ENCODE results near the gene VPS26B. TPM values are rescaled to one million over a fixed set of nuclear protein-coding genes. Genes with fewer than 3 reads are reported as not detected.

Gene VPS26B
- total and polyA plus RNA-seq, 9 of the 15 experiments (the other 6 are each of a cell fraction or from before 2014, with no cell fraction given) = 3.5 to 43.3 (median 27.4) TPM

DNA sequence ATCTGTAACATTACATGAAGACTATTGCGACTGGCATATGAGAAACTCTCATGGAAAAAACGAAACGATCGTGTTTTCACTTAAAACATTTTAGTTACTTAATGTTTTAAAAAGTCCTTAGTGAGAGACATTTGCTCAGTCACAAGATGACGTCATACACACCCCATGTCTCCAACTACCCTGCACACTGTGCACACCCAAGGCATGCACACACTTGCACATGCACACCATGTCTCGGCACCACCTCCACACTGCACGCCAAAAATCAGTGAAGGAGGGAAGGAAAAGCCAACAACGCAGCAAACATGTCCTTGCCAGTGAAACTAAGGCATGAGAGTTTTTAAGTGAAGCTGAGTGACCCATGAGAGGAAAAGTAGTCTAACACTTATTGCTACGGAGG is 18.7 kb upstream of the VPS26B start:
- POLR2A ChIA-PET = no interaction called here
- Histone ChIP-seq H3K27me3 (ENCODE audit: control insufficient read depth in 2 of 2, insufficient read depth in 2 of 2, low read length in 2 of 2) (no peaks in the 10 kb centered on the region), H3K36me3 (ENCODE audit: control insufficient read depth, insufficient read depth, low read length) (peaks cover 97% of the 10 kb centered on the region), H3K79me2 (ENCODE audit: control insufficient read depth, insufficient read depth, low read length) (no peaks in the 10 kb centered on the region; the same call in 2 of the 3 replicates), H3K4me3 (no peak overlapping the region), H4K20me1 (replicated peaks; ENCODE audit: control insufficient read depth, insufficient read depth, low read length) (no peaks in the 10 kb centered on the region), H3K9ac (ENCODE audit: insufficient read depth in 1 of 2, low read depth in 2 of 2, low read length in 2 of 2) (no peak overlapping the region), H3K9me1 (ENCODE audit: control insufficient read depth, insufficient read depth, low read length) (no peaks in the 10 kb centered on the region), H3K27ac (ENCODE audit: extremely low read depth, low read depth, low read length) (no peak overlapping the region), H3K4me1 (replicated peaks in 1 of 2; ENCODE audit: control insufficient read depth in 2 of 2, insufficient read depth in 2 of 2, low read length in 2 of 2) (no peaks in the 10 kb centered on the region), H2AFZ (ENCODE audit: low read depth, low read length) (no peak overlapping the region), H3K9me3 (replicated peaks; ENCODE audit: control insufficient read depth, insufficient read depth, low read depth, low read length) (no peaks in the 10 kb centered on the region), H3K4me2 (ENCODE audit: insufficient read depth, low read length) (no peak overlapping the region)
- TF ChIP-seq ZNF561 (CRISPR knock-in tag; conservative IDR thresholded peaks at IDR 0.05) (no peak), PYGO2 (tag; IDR thresholded peaks at IDR 0.05) (no peak), SIN3B (IDR thresholded peaks at IDR 0.05; ENCODE audit: low read depth) (no peak)
- TF ChIP-seq, protein P1, sequence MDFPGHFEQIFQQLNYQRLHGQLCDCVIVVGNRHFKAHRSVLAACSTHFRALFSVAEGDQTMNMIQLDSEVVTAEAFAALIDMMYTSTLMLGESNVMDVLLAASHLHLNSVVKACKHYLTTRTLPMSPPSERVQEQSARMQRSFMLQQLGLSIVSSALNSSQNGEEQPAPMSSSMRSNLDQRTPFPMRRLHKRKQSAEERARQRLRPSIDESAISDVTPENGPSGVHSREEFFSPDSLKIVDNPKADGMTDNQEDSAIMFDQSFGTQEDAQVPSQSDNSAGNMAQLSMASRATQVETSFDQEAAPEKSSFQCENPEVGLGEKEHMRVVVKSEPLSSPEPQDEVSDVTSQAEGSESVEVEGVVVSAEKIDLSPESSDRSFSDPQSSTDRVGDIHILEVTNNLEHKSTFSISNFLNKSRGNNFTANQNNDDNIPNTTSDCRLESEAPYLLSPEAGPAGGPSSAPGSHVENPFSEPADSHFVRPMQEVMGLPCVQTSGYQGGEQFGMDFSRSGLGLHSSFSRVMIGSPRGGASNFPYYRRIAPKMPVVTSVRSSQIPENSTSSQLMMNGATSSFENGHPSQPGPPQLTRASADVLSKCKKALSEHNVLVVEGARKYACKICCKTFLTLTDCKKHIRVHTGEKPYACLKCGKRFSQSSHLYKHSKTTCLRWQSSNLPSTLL (IDR thresholded peaks at IDR 0.05) = no peak
- TF ChIP-seq, protein P2, sequence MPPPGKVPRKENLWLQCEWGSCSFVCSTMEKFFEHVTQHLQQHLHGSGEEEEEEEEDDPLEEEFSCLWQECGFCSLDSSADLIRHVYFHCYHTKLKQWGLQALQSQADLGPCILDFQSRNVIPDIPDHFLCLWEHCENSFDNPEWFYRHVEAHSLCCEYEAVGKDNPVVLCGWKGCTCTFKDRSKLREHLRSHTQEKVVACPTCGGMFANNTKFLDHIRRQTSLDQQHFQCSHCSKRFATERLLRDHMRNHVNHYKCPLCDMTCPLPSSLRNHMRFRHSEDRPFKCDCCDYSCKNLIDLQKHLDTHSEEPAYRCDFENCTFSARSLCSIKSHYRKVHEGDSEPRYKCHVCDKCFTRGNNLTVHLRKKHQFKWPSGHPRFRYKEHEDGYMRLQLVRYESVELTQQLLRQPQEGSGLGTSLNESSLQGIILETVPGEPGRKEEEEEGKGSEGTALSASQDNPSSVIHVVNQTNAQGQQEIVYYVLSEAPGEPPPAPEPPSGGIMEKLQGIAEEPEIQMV (tag; conservative IDR thresholded peaks at IDR 0.05; ENCODE audit: low read depth) = no peak
- in situ Hi-C loops (cut with MboI) (no loop called here), intact Hi-C loops (cut with micrococcal nuclease) (loop anchor here (2.0 kb wide), 2 partner anchors 39 to 47 kb away; partner anchors contain the start of genes ACAD8 and THYN1)
- ATAC-seq = no peak
- BruUV-seq (replicated peaks) = no TSS peak
- no peak for DNase-seq (ENCODE audit: extremely low read depth in 1 of 4, low spot score in 3 of 4)
- 93% methylated on average over 9 of the region's 9 CpGs for WGBS (ENCODE audit: insufficient coverage, low coverage, missing lambda C conversion rate)
- FAIRE-seq = no peak
- CTCF ChIA-PET (ENCODE audit: low intra/inter-chr PET ratio) = no interaction called here

Data from K562 (cell line).